Non-pigmented ciliary epithelial cell (primary cell): ENCODE data around the gene MED27.

Source experiments
- DNase-seq: peaks from one replicate; pipeline ENCODE4 v3.0.0-alpha.2; 2010; ENCODE audit warnings: low read depth

MED27 gene

DNA sequence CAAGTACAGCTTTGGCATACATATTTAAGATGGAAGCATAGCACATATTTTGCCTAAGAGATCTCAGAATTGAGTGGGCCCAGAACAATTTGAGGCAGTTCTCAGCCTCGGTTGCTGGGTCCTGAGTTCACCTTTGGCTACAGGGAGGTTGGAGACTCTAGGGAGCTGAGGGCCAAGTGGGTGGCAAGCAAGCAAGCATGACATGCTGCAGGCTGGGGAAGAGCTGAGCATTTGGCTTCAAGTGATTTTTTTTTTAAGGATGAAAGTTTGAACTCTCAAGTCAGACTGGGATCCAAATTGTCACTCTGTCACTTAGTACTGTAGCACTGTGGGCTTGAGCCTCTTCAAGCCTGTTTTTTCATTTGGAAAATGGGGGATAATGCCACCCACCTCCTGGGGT is 160.5 kb downstream of the MED27 start:
- DNase-seq = no peak

DNA sequence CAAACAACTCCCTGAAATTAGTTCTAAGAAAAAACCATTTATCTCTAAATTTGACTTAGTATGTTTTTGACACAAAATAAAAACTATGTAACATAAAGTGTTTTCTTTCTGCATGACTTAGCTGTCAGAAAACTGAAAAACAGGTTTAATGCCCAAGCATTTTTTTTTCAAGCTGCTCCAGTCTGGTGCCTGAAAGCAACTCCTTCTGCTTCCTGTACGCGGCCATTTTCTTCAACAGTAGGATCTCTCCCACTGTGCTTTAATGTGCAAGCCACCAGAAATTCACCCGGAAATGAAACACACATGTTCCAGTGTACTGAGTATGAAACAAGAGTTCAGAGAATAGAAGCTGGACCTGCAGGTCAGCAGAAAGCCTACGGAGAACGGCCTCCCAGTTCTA is 161.2 kb downstream of the MED27 start:
- no peak for DNase-seq

DNA sequence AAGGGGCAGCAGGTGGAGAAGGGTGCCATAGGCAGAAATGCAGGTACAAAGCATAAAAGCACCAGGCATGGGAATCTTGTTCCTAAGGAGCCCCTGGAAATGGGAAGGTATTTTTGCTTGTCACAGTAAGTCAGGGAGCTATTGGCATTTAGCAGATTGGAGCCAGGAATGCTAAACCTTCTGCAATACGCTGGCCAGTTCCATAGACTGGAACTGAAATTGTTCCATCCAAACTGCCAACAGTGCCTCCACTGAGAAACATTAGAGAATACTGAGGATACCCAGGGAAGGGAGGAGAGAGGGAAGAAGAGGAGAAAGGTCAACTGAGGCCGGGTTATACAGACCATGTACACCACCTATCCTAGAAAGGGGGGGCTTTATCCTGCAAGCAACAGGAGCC is 162.7 kb downstream of the MED27 start:
- DNase-seq = no peak

DNA sequence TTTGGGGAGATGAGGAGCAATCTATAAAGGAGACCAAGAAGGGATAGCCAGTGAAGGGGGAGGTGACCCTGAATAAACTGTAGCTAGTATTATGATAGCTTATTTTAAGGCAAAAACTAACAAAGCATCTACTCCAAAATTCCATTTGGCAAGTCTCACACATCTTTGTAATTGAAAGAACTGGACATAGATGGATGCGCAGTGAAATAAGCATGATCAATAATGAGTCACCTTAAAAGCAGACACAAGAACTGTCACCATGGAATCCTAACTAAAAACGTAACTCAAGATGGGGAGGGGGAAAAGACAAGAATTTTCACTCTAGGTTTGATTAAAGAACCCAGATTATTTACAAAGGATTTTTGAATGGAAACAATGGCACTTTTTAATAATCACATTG is 164.5 kb downstream of the MED27 start:
- peak; percentile 3 for DNase-seq

DNA sequence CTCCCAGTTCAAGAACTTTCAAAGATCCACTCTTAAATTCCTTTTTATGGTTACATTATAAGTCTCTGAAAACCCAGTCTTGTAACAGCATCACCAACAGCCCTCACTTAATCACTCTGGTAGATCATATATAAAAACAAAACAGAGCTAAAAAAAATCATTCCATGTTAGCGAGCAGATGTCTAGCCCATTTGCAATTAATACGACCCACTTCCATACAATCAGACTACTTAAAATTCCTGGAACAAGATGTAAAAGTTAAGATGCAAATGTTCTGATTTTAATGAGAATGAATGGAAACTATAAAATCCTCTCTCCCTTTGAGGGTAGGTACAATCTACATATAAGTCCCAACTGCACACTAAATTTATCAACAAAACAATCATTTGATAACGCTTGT is 167.0 kb downstream of the MED27 start:
- no peak for DNase-seq

DNA sequence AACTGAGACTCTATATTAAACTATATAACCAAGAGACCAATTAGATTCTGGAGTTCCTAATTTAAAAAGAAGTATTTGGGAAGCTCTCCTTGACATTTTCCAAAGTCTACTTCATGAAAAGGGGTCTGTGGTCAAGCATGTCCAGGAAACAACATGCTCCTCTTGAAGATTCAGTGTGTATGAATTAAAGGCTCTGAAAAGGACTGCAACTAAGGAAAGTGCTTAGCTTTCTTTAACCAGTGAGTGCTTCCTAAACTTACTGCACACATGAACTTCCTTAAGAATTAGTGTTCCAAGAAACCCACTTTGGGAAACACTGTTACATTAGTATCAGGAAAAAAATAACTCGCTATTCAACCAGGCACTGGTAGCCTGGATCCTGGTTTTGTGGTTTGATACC is 167.6 kb downstream of the MED27 start:
- no peak for DNase-seq

DNA sequence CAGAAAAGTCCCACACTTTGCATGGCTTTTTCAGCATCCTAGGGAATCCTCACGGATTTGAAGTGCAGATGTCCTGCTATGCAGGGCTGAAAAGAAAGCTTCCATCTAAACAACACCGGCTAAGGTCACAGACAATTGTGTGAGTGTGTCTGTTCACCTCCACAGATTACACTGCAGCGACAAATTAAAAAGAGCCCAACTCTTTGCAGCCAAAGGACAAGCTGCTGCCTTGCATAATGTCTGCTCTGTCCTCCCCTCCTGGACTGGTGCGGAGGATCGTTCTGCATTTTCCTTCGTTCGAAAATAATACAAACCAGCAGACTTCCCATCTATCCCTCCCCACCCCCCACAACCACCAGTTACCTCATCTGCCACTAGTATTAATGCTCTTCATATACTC is 169.1 kb downstream of the MED27 start:
- DNase-seq = no peak

DNA sequence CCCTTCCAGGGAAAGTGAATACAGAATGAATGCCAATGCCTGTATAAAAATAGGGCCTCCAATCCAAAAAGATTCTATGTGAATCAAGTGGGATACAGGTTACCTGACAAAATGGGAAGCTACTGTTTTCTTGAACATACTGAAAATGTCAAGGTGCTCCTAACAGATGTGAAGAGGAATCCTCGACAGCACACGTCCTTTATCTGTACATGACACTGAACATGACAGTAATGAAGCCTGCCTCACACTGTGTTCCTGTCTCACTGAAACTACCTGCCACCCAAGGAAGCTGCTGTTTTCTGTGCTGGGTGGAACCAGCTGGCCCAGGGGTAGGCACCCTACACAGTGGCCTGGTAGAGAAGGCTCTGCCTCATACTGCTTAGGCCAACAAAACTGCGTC is 174.5 kb downstream of the MED27 start:
- DNase-seq = no peak

DNA sequence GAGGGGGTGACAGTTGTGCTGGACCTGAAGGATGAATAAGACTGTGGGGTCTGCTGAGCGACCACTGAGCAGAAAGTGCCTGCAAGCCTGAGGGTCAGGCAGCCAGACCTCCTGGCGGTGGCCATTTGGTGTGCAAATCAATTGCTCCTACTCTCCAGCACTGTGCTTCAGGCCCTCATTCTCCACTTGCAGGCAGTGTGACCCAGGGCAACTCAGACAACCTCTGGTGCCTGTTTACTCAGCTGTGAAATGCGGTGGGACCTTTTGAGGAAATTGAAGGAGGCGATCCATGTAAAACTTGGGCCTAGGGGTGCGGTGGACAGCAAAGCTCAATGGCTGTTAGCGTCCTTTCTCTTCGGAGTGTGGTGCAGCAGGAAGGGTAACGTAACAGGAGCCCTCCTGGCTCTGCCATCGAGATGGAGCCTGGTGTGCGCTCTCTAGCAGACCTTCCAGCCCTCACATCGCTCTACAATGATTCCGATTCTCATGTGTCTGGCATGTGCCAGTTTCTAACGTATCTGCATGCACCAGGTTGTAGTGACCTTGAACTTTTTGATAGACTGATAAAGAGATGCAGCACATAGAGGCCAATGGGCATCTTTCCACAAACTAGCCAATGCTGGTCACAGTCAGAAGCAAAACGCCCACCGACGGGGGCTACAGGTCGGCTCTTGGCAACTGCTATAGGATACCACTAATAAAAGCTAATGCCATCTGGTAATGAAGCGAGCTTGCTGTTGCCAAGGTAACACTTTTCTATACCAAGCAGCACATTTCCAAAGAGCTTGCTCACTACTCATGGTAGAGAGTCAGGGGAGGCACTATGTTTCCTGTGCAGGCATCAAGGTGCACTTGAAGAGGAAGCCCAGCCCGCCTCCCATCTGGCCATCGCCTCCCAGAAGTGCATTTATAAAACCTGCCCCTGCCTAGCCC is 180.1 kb downstream of the MED27 start:
- DNase-seq = no peak

DNA sequence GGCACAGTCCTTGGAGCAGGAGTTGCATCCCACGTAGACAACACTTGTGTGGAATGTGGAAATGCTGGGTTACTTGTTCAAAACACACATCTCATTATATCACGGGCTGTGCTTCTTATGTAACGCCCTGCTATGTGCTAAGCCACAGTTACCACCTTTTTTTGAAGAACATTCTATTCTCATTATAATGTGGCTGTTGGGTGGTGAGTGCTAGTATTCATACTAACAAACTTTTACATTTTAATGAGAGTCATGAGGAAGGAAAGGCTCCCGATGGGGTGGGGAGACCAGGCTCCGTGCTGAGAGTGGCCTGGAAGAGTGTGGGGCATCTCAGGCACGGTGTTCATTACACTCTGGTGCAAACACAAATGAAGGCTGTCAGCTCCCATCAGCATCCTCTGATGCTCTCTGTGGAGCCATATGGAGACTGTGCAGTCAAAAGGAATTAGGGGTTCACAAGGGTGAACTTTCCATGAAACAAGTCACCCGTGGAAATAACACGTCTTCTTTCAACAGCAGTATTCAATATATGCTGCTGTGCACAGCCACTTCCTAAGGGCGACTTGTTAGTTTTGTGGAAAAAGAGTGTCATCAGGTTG is 186.7 kb downstream of the MED27 start:
- no peak for DNase-seq

DNA sequence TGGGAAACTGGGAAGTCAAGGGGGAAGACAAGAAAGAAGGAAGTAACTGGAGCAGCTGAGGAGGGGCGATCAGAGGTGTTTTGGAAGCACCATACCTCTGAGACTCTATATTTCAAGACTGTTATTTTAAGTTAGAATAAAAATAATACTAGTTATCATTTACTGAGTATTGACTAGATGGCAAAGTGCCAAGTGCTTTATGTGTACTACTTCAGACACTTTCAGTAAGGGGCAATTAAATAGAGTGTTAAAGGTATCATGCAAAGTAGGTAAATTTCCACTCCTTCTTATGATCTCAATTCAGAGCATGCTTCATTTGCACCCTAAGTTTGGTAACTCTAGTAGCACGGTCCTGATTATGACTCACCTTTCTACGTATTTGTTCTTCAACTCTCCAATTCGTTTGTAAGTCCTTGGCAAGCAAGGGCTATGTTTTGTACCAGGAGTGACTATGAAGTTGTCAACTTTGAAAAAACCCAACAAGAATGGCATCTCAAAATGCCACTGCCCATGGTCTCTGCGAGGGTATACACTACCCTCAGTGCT is 187.4 kb downstream of the MED27 start:
- no peak for DNase-seq

DNA sequence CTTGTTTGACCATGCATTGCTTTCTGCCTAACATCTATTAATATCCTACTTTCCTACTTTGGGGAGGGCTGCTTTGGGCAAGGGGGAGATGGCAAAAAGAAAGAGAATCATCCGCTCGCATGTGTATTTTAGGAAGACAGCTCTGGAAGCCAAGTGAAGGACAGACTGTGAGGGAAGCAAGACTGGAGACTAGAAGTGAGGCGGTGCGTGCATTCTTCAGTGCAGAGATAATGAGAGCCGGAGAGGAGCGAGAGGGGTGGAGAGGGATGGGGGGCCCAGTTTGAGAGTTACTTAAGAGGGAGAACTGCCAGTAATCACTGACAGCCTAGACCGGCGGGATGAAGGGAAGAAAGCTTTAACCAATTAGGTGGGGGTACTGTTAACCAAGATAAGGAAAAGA is 188.1 kb downstream of the MED27 start:
- no peak for DNase-seq

DNA sequence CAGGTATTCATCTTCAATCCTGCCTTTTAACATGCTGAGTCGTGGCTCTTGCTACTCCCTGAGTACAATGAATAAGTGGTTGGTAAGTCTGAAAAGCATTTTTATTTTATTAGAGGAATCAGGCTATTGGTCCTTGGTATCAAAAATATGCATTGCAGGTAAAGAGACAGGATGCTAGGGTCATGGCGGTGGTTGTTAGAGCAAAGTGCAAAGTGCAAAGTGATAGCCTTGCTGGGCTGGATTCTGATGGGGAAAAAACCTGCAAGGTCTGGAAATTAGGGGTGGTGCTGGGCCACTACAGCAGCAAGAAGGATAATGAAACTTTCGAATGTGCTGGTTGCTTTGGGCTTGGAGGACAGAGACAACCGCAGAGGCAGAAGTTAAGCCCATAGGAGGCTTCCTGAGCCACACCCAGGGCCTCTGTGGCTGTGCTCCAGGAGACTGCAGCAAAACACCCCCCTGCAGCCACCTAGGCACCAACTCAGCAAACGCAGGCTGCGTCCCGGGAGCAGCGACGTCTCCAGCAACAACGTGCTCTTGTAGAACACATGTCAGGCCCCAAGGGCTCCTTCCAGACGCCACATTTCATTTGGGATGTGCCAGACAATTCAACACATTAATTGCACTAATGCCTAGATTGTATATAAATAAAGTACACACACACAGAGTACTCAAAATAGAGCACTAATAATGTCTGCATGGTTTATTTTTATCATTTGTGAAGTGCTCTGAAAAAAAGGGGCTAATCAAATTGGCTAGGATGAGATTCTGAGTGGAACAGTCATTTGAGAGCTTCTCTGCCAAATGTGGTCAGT is 190.0 kb downstream of the MED27 start:
- no peak for DNase-seq

DNA sequence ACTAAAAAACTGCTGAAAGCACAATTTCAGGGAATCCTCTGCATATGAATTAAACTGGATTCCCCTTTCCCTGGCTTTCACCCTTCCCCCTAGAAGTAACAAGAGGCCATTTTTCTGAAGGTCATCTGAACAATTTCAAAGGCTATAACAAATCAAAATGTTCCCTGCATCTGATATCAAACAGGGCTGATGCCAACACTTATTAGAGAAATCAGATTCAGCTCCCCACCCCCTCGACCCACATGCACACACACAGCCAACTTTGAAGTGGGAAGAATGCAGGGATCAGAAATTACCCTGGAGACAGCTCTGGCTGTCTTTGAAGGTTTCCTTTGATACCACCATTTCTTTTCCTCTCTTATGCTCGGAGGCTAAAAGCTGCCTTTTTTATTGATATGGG is 190.7 kb downstream of the MED27 start:
- DNase-seq = no peak

DNA sequence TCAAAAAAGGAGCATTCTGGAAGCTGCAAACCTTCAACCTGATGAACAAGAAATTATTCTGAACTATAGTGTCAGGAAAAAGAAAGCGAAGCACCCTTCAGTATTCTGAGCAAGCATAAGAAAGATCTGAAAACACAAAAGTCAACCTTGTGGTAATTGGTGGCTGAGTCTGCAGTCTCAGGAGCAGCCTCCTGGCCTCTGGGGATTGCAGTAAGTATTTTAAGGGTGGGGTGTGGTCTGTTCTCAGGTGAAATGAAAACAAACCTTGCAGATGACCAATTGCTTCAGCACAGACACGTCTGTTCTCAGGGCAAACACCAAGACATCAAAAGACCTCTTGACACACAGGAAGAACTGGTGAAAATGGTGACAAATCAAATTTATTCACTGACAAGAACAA is 192.0 kb downstream of the MED27 start:
- no peak for DNase-seq

DNA sequence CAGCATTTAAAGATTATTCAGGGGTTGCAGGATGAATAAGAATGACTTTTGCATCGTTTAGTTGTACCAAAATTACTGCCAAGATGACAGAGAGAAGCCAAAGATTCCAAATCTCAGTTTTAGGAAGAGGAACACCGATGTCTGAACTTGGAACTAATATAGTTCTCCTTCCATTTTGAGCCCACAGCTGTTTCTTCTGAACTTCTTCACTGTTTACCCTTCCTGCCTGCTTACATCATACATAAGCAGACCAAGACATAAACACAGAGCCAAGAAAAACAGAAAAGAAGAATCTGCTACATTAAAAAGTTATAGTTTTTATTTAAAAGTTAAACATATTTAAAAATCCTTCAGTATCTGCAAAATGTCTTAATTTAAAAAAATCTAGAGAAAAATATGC is 192.8 kb downstream of the MED27 start:
- DNase-seq = no peak

DNA sequence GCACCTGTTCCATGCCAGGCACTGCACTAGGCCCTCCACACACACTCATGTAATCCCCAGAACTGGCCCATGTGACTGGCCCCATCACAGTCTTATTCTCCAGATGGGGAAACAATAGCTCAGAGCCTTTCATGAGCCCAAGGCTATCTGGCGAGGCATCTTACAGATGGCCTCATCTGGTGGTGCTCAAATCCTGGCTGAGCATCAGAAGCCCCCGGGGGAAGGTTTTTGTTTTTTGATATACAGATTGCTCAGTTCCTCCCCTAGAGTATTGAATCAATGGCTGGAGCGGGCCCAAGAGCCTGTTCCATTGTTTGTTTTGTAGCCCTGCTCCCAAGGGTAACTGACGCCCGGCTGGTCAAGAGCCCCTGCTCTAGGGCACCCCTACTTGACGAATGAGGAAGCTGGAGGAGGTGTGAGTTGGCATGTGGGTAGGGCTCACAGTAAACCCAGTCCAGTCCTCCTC is 194.5 kb downstream of the MED27 start:
- no peak for DNase-seq

DNA sequence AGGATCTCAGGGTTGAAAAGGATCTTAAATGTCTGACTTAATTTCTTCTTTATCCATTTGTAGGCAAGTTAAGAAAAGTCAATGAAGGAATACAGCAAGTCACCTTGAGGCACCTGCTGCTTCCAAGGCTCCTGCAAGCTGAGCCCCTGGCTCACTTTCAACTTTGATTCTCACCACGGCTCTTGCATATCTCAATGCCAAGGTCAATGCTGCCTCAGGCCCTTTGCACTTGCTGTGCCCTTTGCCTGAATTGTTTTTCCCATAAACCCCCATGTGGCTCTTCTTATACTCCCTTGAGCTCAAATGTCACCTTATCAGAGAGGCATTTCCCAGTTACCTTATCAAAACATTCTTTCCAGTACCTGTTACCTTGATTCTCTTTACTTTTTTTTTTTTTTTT is 195.4 kb downstream of the MED27 start:
- DNase-seq = no peak

DNA sequence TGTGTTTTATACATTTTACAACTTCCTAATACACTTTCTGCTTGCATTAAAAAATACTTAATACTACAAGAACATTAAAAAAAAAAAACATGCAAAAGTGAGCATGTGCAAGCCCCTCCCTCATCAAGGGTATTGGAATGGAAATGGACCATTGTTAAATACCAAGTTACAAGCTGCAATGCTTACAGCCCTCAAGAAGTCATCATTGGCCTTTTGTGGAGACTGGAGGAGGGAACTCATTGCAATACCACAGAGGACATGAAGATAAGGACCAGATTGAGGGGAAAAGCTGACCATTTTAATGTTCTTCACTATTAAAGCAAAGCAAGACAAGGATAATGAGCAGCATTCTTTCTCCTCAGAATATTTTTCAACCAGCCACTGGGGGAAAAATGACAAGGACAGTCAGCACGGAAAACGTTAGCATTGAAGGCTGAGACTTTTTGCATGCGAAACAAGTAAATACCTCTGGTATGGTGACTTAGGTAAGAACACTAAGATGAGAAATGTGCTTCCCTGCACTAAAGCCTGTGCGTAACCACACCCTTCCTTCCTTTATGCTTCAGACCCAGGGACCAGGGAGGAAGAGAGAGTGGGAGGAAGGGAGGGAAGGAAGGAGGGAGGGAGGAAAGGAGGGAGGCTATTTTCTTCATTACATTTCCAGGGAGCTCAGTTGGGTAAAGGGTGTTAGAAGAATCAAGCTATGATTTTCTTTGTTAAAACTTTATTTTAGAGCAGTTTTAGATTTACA is 198.7 kb downstream of the MED27 start:
- DNase-seq = no peak

DNA sequence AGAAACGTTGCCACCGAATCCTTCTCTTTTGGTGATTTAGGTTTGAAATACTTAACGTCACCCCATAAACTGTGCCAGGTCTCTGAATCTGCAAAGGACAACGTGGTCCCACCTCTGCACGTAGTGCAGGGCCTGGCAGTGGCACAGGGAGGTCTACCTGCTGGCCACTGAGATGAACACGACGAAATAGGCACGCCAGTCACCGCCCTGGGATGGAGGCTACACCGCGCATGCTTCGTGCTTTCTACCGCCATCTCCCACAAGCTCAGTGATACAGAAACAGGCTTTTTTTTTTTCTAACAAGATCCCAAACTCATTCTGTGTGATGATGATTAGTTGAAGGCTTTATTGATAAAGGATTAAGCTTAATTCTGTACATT is 199.8 kb downstream of the MED27 start:
- DNase-seq = no peak

DNA sequence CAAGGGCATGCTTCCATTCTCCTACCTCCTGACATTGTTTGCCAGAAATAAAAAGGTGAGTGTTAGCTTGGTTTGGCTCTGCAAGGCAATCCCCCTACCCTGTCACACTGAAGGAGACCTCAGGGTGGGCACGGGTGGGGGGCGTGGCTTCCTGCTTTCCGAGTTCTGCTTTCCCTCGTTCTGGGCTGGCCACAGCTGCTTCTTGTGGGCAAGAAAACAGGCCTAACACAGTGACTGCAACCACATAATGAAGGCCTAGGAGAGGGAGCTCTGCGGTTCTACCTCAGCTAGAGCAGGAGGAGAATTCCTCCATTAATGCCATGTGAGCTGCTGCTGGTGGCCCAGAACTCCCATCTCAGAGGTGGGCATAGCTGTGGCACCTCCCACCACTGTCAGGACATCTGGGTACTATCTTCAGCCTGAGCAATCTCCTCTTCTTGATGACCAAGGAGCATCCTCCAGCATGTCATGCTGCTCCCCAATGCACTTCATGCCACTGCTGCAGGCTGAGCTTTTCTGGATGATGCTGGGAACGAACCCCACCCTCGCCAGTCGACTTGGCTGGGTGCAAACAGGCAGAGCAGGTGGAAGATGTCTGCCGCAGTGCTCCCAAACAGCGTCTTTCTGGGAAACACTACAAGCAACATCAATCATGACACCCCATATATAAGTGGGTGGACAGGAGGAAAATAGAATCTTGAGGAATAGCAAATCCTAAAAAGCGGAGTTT is 200.3 kb downstream of the MED27 start:
- no peak for DNase-seq
